B cell (primary cell): Measurements from ENCODE around the gene DLX1.

Source experiments
- EZH2 ChIP-seq: IDR thresholded peaks from 2 replicates; pipeline ENCODE4 v1.6.1; 2012; ENCODE audit warnings: borderline replicate concordance, low read depth, mild to moderate bottlenecking, moderate library complexity, low read length; ENCODE audit not compliant: insufficient read depth, poor library complexity, severe bottlenecking
- TF ChIP-seq, protein P1 (sequence below): fragments of 200-600 bp; IDR thresholded peaks from one replicate; pipeline ENCODE4 v1.8.0; 2022; ENCODE audit warnings: antibody characterized with exemption, mild to moderate bottlenecking

DNA sequence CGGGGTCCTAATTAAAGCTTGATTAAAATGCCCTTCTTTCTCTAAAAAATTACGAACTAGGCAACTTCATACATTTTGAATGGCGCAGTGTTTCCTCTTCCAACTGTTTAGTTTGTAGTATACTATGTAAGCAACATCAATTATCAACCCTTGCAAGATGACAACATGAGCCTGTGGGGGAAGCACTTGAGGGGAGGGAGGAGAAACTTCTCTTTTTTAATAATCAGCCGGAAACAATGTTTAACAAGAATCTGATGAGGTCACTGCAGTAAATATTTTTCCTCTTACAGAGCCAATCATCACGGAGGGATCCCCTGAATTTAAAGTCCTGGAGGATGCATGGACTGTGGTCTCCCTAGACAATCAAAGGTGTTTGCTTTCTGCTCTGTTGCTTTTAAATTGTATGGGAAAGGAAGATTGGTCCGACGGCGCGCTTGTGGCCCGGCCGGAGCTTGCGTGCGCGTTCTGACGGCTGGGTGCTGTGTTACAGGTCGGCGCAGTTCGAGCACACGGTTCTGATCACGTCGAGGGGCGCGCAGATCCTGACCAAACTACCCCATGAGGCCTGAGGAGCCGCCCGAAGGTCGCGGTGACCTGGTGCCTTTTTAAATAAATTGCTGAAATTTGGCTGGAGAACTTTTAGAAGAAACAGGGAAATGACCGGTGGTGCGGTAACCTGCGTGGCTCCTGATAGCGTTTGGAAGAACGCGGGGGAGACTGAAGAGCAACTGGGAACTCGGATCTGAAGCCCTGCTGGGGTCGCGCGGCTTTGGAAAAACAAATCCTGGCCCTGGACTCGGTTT, 5.3 kb upstream of the DLX1 start:
- peak; percentile 69 for TF ChIP-seq EZH2
- TF ChIP-seq, protein P1, sequence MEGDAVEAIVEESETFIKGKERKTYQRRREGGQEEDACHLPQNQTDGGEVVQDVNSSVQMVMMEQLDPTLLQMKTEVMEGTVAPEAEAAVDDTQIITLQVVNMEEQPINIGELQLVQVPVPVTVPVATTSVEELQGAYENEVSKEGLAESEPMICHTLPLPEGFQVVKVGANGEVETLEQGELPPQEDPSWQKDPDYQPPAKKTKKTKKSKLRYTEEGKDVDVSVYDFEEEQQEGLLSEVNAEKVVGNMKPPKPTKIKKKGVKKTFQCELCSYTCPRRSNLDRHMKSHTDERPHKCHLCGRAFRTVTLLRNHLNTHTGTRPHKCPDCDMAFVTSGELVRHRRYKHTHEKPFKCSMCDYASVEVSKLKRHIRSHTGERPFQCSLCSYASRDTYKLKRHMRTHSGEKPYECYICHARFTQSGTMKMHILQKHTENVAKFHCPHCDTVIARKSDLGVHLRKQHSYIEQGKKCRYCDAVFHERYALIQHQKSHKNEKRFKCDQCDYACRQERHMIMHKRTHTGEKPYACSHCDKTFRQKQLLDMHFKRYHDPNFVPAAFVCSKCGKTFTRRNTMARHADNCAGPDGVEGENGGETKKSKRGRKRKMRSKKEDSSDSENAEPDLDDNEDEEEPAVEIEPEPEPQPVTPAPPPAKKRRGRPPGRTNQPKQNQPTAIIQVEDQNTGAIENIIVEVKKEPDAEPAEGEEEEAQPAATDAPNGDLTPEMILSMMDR: no peak
